Loucy (cell line): ENCODE data around the gene PRDM5.

Source experiments
- EZH2phosphoT487 ChIP-seq: fragments of 200-600 bp; IDR thresholded peaks from 2 replicates; pipeline ENCODE4 v1.6.1; 2018; ENCODE audit warnings: antibody characterized with exemption, mild to moderate bottlenecking, moderate library complexity, borderline replicate concordance
- TF ChIP-seq, protein P1 (sequence below): fragments of 200-600 bp; sonication (generic); conservative IDR thresholded peaks from 2 replicates; pipeline ENCODE4 v1.5.1; 2014; ENCODE audit warnings: mild to moderate bottlenecking, antibody characterized with exemption, low read length

DNA sequence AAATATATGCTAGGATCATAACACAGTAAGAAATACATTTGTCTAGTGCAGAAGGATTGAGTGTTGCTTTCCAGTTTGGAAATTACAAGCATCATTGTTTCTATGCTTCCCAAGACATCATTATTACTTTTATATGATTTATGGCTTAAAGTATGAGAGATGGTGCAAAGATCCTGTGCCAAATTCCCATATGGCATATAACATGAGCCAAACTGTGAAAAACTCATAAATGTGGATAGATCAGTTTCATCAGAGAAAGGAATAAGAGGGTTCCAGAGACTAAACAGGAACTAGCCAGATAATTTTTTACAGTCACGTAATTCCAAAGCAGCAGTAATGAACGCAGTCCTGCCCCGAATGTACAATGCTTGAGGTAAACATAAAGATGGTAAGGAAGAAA is 126.3 kb downstream of the PRDM5 start:
- TF ChIP-seq, protein P1, sequence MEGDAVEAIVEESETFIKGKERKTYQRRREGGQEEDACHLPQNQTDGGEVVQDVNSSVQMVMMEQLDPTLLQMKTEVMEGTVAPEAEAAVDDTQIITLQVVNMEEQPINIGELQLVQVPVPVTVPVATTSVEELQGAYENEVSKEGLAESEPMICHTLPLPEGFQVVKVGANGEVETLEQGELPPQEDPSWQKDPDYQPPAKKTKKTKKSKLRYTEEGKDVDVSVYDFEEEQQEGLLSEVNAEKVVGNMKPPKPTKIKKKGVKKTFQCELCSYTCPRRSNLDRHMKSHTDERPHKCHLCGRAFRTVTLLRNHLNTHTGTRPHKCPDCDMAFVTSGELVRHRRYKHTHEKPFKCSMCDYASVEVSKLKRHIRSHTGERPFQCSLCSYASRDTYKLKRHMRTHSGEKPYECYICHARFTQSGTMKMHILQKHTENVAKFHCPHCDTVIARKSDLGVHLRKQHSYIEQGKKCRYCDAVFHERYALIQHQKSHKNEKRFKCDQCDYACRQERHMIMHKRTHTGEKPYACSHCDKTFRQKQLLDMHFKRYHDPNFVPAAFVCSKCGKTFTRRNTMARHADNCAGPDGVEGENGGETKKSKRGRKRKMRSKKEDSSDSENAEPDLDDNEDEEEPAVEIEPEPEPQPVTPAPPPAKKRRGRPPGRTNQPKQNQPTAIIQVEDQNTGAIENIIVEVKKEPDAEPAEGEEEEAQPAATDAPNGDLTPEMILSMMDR = no peak
- no peak for TF ChIP-seq EZH2phosphoT487
